HEK293T (cell line): ENCODE measurements around the gene HIGD1B.

ENCODE experiments used
- CTCF ChIA-PET: fragments of 350-600 bp; formaldehyde crosslinking; extraction: SDS; loops from one replicate; lab custom pipeline; 2021; ENCODE audit warnings: antibody characterized with exemption, inconsistent platforms; lab: Yijun Ruan, JAX
- POLR2A ChIA-PET: fragments of 350-600 bp; formaldehyde crosslinking; extraction: SDS; loops from one replicate; lab custom pipeline; 2020; ENCODE audit warnings: antibody characterized with exemption, inconsistent platforms; lab: Yijun Ruan, JAX
- DNase-seq: peaks from one replicate; pipeline ENCODE4 v3.0.0; 2012; ENCODE audit warnings: mixed read lengths; ENCODE audit errors: extremely low spot score
- ARNT ChIP-seq: fragments of 450-650 bp; IDR thresholded peaks from 2 replicates; pipeline ENCODE4 v1.6.1; 2017; ENCODE audit warnings: mild to moderate bottlenecking
- BHLHE40 ChIP-seq: fragments of 450-650 bp; IDR thresholded peaks from 2 replicates; pipeline ENCODE4 v1.6.1; 2016; ENCODE audit warnings: mild to moderate bottlenecking, moderate library complexity, borderline replicate concordance
- CTBP1 ChIP-seq: fragments of 450-650 bp; IDR thresholded peaks from 2 replicates; pipeline ENCODE4 v1.6.1; 2016; ENCODE audit warnings: borderline replicate concordance
- ELF4 ChIP-seq: fragments of 450-650 bp; IDR thresholded peaks from 2 replicates; pipeline ENCODE4 v1.6.1; 2017; ENCODE audit warnings: antibody characterized with exemption
- FOXA1 ChIP-seq: fragments of 450-650 bp; IDR thresholded peaks from 2 replicates; pipeline ENCODE4 v1.6.1; 2016; ENCODE audit warnings: mild to moderate bottlenecking
- FOXK2 ChIP-seq: fragments of 450-650 bp; IDR thresholded peaks from 2 replicates; pipeline ENCODE4 v1.6.1; 2016; ENCODE audit warnings: mild to moderate bottlenecking
- FOXM1 ChIP-seq: fragments of 450-650 bp; IDR thresholded peaks from 2 replicates; pipeline ENCODE4 v1.6.1; 2017; ENCODE audit warnings: mild to moderate bottlenecking, borderline replicate concordance
- HDGF ChIP-seq: fragments of 450-650 bp; IDR thresholded peaks from 2 replicates; pipeline ENCODE4 v1.6.1; 2017; ENCODE audit warnings: antibody characterized with exemption, borderline replicate concordance
- L3MBTL2 ChIP-seq: fragments of 450-650 bp; conservative IDR thresholded peaks from 2 replicates; pipeline ENCODE4 v1.6.1; 2016; ENCODE audit warnings: mild to moderate bottlenecking
- LEF1 ChIP-seq: fragments of 450-650 bp; IDR thresholded peaks from 2 replicates; pipeline ENCODE4 v1.6.1; 2017; ENCODE audit warnings: mild to moderate bottlenecking, borderline replicate concordance
- NFRKB ChIP-seq: fragments of 450-650 bp; IDR thresholded peaks from 2 replicates; pipeline ENCODE4 v1.6.1; 2016; ENCODE audit warnings: mild to moderate bottlenecking, moderate library complexity
- SP1 ChIP-seq: fragments of 450-650 bp; IDR thresholded peaks from 2 replicates; pipeline ENCODE4 v1.6.1; 2017
- SUZ12 ChIP-seq: fragments of 450-650 bp; IDR thresholded peaks from 2 replicates; pipeline ENCODE4 v1.6.1; 2016; ENCODE audit warnings: mild to moderate bottlenecking
- TARDBP ChIP-seq: fragments of 450-650 bp; IDR thresholded peaks from 2 replicates; pipeline ENCODE4 v1.6.1; 2016
- ZNF384 ChIP-seq: fragments of 450-650 bp; IDR thresholded peaks from 2 replicates; pipeline ENCODE4 v1.6.1; 2016
- TF ChIP-seq, protein P1 (sequence below): fragments of 450-650 bp; IDR thresholded peaks from 2 replicates; pipeline ENCODE4 v1.6.1; 2016

HIGD1B gene

DNA sequence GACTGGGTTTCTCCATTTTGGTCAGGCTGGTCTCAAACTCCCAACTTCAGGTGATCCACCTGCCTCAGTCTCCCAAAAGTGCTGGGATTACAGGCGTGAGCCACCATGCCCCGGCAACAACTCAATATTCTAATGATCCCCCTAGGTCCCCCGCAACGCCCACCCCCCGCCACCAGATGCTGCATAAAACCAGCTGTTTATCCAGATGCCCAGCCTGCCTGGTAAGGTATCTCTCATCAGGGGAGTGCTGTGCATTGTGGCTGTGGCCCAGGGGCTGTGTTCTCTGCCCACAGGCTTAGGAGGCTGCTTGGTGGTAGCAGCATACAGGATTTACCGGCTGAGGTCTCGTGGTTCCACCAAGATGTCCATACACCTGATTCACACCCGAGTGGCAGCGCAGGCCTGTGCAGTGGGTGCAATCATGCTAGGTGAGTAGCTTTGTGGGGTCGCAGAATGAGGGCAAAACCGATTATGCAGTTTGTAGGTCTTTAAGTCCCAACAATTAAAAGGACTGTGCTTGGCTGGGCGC is 1.3 kb downstream of the HIGD1B start:
- ChIA-PET CTCF (no interaction called here), POLR2A (no interaction called here)
- no peak for DNase-seq
- no peak for TF ChIP-seq ELF4
- no peak for TF ChIP-seq TARDBP
- TF ChIP-seq, protein P1, sequence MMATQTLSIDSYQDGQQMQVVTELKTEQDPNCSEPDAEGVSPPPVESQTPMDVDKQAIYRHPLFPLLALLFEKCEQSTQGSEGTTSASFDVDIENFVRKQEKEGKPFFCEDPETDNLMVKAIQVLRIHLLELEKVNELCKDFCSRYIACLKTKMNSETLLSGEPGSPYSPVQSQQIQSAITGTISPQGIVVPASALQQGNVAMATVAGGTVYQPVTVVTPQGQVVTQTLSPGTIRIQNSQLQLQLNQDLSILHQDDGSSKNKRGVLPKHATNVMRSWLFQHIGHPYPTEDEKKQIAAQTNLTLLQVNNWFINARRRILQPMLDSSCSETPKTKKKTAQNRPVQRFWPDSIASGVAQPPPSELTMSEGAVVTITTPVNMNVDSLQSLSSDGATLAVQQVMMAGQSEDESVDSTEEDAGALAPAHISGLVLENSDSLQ = no peak
- no peak for TF ChIP-seq SP1
- no peak for TF ChIP-seq L3MBTL2
- no peak for TF ChIP-seq ZNF384
- no peak for TF ChIP-seq FOXM1
- TF ChIP-seq LEF1 = no peak
- no peak for TF ChIP-seq NFRKB
- no peak for TF ChIP-seq CTBP1
- TF ChIP-seq HDGF = no peak
- no peak for TF ChIP-seq ARNT
- TF ChIP-seq FOXK2 = no peak
- no peak for TF ChIP-seq FOXA1
- TF ChIP-seq BHLHE40 = no peak
- TF ChIP-seq SUZ12 = no peak

DNA sequence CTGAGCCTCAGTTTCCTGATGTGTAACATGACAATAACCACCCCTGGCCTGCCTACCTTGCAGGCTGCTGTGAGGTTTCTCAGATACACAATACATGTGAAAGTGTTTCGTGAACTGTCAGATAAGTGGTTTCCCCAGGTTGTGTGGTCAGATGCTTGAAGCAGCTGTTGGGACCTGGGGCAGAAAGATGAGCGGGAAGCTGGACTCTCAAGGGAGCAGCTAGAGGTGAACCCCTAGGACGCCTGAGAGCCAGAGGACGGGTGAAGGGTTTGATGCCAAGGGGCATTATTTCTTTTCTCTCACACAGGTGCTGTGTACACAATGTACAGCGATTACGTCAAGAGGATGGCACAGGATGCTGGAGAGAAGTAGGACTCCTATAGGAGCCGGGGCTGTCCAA is 2.3 kb downstream of the HIGD1B start:
- ChIA-PET CTCF (interaction anchor here (1.8 kb wide), 1 partner anchor 70 kb away, joined by 5 read pairs; no protein-coding TSS in a partner anchor), POLR2A (no interaction called here)
- TF ChIP-seq, protein P1 = no peak
- TF ChIP-seq FOXA1 = no peak
- TF ChIP-seq HDGF = no peak
- TF ChIP-seq LEF1 = no peak
- TF ChIP-seq ZNF384 = no peak
- TF ChIP-seq FOXM1 = no peak
- no peak for TF ChIP-seq FOXK2
- TF ChIP-seq TARDBP = no peak
- no peak for TF ChIP-seq ARNT
- no peak for TF ChIP-seq ELF4
- TF ChIP-seq CTBP1 = no peak
- TF ChIP-seq L3MBTL2 = no peak
- TF ChIP-seq SUZ12 = no peak
- TF ChIP-seq NFRKB = no peak
- TF ChIP-seq BHLHE40 = no peak
- TF ChIP-seq SP1 = no peak
- no peak for DNase-seq

DNA sequence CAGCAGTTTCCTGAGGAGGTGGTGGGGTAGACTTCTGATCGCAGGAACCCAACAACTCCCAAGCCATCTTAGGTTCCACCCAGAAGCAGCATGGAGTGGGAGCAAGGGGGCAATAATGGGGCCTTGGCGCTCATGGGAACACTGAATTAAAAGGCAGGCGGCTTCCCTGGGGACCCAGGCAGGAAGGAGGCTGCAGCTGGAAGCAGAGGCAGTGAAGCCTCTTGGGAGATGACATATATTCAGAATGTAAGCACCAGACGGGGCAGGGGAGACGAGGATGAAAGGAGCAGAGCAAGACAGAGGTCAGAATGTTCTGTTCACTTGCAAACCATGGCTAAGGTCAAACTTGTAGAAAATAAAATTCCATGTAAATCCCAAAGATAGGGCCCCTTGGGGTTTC is 2.9 kb downstream of the HIGD1B start:
- CTCF ChIA-PET = interaction anchor here (1.2 to 1.8 kb wide), 2 partner anchors 19 to 71 kb away, joined by 3 to 5 read pairs; no protein-coding TSS in a partner anchor
- no peak for TF ChIP-seq FOXK2
- TF ChIP-seq NFRKB = no peak
- no peak for TF ChIP-seq ZNF384
- TF ChIP-seq TARDBP = no peak
- TF ChIP-seq SP1 = no peak
- no peak for TF ChIP-seq FOXA1
- no peak for TF ChIP-seq FOXM1
- no peak for TF ChIP-seq BHLHE40
- no peak for TF ChIP-seq L3MBTL2
- DNase-seq = no peak
- POLR2A ChIA-PET = no interaction called here

DNA sequence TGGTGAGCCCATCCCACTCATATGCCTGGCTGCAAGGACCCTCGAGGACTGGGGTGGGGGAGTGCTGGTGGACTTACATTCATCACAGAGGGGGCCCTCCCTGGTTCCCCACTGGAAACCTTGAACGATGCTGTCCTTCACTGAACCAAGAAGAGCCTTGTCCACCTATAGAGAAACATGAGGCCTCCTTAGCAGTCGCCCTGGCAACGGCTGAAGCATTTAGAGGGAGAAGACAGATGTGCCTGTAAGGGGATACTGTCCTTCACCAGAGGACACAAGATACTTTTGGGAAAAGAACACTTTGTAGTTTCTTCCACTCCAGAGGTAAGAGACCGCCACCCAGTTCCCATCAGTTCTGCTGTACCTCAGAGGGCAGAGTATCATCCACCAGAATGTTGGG is 6.5 kb downstream of the HIGD1B start:
- POLR2A ChIA-PET = no interaction called here
- CTCF ChIA-PET = no interaction called here
- TF ChIP-seq ZNF384 (no peak), LEF1 (no peak), SUZ12 (no peak), FOXK2 (no peak), FOXA1 (no peak)
- DNase-seq = no peak

DNA sequence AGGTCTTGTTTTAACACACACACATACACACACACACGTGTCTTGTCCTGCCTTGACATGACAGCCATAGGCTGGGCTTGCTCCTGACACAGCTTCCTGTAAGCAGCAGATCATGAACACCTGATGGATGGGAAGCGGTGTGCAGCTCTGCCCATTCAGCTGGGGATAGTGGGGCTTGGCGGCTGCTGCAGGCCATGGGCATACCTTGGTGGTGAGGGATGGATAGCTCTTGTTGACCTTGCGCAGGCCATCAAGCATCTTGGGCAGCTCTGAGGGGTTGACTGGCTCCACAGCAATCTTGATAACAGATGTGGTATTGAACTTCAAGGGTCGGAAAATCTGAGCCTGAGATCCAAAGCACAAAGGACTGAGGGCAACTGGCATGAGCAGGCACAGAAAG is 12.0 kb downstream of the HIGD1B start:
- no peak for DNase-seq
- ChIA-PET CTCF (no interaction called here), POLR2A (interaction anchor here (1.6 kb wide), 1 partner anchor 84 kb away, joined by 4 read pairs; no protein-coding TSS in a partner anchor)
- TF ChIP-seq SP1 = no peak
- TF ChIP-seq FOXK2 = no peak
- TF ChIP-seq, protein P1 = no peak
- TF ChIP-seq L3MBTL2 = no peak
- no peak for TF ChIP-seq ARNT
- TF ChIP-seq ELF4 = no peak
- no peak for TF ChIP-seq CTBP1
- no peak for TF ChIP-seq BHLHE40
- no peak for TF ChIP-seq FOXM1
- TF ChIP-seq FOXA1 = no peak
- TF ChIP-seq LEF1 = no peak
- TF ChIP-seq NFRKB = no peak
- no peak for TF ChIP-seq HDGF

DNA sequence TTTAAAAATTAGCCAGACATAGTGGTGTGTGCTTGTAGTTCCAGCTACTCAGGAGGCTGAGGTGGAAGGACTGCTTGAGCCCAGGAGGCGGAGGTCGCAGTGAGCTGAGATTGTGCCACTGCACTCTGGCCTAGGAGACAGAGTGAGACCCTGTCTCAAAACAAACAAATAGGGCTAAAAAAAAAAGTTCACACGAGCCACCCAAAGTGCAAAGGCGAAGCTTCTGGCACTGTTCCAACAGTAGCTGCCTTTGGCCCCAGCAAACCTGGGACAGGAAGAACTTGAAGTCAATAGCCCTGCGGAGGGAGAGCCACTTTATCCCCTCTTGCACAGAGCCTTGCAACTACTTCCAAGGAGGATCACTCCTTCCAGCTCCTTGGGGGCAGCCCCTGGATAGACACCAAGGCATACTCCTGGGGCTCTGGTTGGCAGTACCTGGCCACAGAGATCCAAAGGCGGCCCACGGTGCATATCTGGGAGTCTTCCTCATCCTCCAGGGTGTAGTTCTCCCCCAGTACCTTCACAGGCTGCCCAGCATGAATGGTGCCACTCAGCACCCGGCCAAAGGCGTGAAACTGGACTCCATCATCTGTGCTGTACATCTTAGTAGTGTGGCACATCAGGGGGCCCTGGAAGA is 14.7 kb downstream of the HIGD1B start:
- TF ChIP-seq SUZ12 (no peak), NFRKB (no peak), SP1 (no peak), TARDBP (no peak), CTBP1 (no peak), L3MBTL2 (no peak), ARNT (no peak), ZNF384 (no peak), LEF1 (no peak), FOXA1 (no peak), ELF4 (no peak), FOXM1 (no peak)
- TF ChIP-seq, protein P1 = no peak
- DNase-seq = no peak
- POLR2A ChIA-PET = interaction anchor here (1.4 kb wide), 1 partner anchor 87 kb away, joined by 6 read pairs; no protein-coding TSS in a partner anchor
- CTCF ChIA-PET = interaction anchor here (0.8 to 2.2 kb wide), 2 partner anchors 83 to 85 kb away, joined by 8 to 10 read pairs; no protein-coding TSS in a partner anchor
